GM12878 (cell line): ENCODE data around the gene DENND6A. TPM values are rescaled to one million over a fixed set of nuclear protein-coding genes. Genes with fewer than 3 reads are reported as not detected.

Experiments
- CREB1 ChIP-seq: IDR thresholded peaks from 2 replicates; pipeline ENCODE4 v1.6.1; 2012; ENCODE audit warnings: low read depth, mild to moderate bottlenecking, inconsistent platforms
- ELK1 ChIP-seq: IDR thresholded peaks from 2 replicates; pipeline ENCODE4 v1.6.1; 2012; ENCODE audit warnings: low read depth, low read length, improper control_type of control experiment
- KAT2A ChIP-seq: conservative IDR thresholded peaks from 2 replicates; pipeline ENCODE4 v1.6.1; 2011; ENCODE audit warnings: low read depth, low read length; ENCODE audit not compliant: control insufficient read depth
- KDM1A ChIP-seq: fragments of 200-600 bp; sonication (generic); IDR thresholded peaks from 2 replicates; pipeline ENCODE4 v1.6.1; 2016; ENCODE audit warnings: borderline replicate concordance
- MEF2A ChIP-seq: IDR thresholded peaks from 2 replicates; pipeline ENCODE4 v1.6.1; 2011; ENCODE audit warnings: low read depth, mild to moderate bottlenecking, low read length, moderate library complexity; ENCODE audit not compliant: insufficient read depth
- MYB ChIP-seq: fragments of 150-350 bp; IDR thresholded peaks from 2 replicates; pipeline ENCODE4 v1.6.1; 2014; ENCODE audit warnings: mild to moderate bottlenecking, low read depth, low read length, borderline replicate concordance
- RELB ChIP-seq: fragments of 450-650 bp; IDR thresholded peaks from 2 replicates; pipeline ENCODE4 v1.6.1; 2017; ENCODE audit warnings: low read depth, mild to moderate bottlenecking, moderate library complexity
- SUZ12 ChIP-seq: fragments of 200-600 bp; sonication (generic); IDR thresholded peaks from one replicate; pipeline ENCODE4 v1.6.1; 2018; ENCODE audit warnings: antibody characterized with exemption, mild to moderate bottlenecking; ENCODE audit not compliant: unreplicated experiment
- TCF7 ChIP-seq: IDR thresholded peaks from 2 replicates; pipeline ENCODE4 v1.6.1; 2014; ENCODE audit warnings: antibody characterized with exemption, borderline replicate concordance
- YY1 ChIP-seq: IDR thresholded peaks from 2 replicates; pipeline ENCODE4 v1.6.1; 2011; ENCODE audit warnings: low read depth, mild to moderate bottlenecking, low read length
- ZSCAN29 ChIP-seq: fragments of 450-650 bp; IDR thresholded peaks from 2 replicates; pipeline ENCODE4 v1.6.1; 2017; ENCODE audit warnings: mild to moderate bottlenecking, moderate library complexity
- polyA plus RNA-seq, 11 experiments: library from polyadenylated mRNA; depleted of rRNA in 4 of 11; unstranded in 6 of 11; stranded (reverse) in 5 of 11; fragments of >200 nt; fragmentation: Nextera tagmentation in 4 of 11; fragmentation: Illumina TruSeq in 1 of 11; extraction: Ambion mirVana in 4 of 11; extraction: Trizol in 1 of 11; gene quantifications; 1 replicate in 1 of 11; 2 replicates in 10 of 11; pipeline versions ENCODE4 v1.2.1 to v1.2.3, GENCODE V29; 2011 to 2016; ENCODE audit warnings: inconsistent platforms in 2 of 11, missing spikeins in 2 of 11, low read depth in 1 of 11
- total RNA-seq, 4 experiments: library from RNA; depleted of rRNA in 3 of 4; stranded (reverse); fragments of >200 nt in 3 of 4; fragmentation: Illumina TruSeq in 1 of 4; extraction: Trizol in 1 of 4; gene quantifications; 2 replicates each; pipeline versions ENCODE4 v1.2.1 to v1.2.3, GENCODE V29; 2013 to 2021
- TF ChIP-seq, protein P1 (sequence below): fragments of 450-650 bp; formaldehyde crosslinking; IDR thresholded peaks from 2 replicates; pipeline ENCODE4 v1.4.0; 2022; ENCODE audit warnings: mild to moderate bottlenecking, moderate library complexity
- TF ChIP-seq, protein P2 (sequence below): fragments of 450-650 bp; formaldehyde crosslinking; IDR thresholded peaks from 2 replicates; pipeline ENCODE4 v1.4.0; 2020; ENCODE audit warnings: mild to moderate bottlenecking, moderate library complexity
- TF ChIP-seq, protein P3 (sequence below): IDR thresholded peaks from 2 replicates; pipeline ENCODE4 v1.6.1; 2011; ENCODE audit warnings: borderline replicate concordance, low read depth, mild to moderate bottlenecking, moderate library complexity, low read length; ENCODE audit not compliant: insufficient read depth, poor library complexity, severe bottlenecking
- TF ChIP-seq, protein P4 (sequence below): IDR thresholded peaks from 2 replicates; pipeline ENCODE4 v1.6.1; 2012; ENCODE audit warnings: low read depth, low read length, improper control_type of control experiment

DENND6A gene
- total and polyA plus RNA-seq, 10 of the 15 experiments (the other 5 are each of a cell fraction or from before 2014, with no cell fraction given) = 1.8 to 15.3 (median 10.3) TPM

- TF ChIP-seq, protein P1, sequence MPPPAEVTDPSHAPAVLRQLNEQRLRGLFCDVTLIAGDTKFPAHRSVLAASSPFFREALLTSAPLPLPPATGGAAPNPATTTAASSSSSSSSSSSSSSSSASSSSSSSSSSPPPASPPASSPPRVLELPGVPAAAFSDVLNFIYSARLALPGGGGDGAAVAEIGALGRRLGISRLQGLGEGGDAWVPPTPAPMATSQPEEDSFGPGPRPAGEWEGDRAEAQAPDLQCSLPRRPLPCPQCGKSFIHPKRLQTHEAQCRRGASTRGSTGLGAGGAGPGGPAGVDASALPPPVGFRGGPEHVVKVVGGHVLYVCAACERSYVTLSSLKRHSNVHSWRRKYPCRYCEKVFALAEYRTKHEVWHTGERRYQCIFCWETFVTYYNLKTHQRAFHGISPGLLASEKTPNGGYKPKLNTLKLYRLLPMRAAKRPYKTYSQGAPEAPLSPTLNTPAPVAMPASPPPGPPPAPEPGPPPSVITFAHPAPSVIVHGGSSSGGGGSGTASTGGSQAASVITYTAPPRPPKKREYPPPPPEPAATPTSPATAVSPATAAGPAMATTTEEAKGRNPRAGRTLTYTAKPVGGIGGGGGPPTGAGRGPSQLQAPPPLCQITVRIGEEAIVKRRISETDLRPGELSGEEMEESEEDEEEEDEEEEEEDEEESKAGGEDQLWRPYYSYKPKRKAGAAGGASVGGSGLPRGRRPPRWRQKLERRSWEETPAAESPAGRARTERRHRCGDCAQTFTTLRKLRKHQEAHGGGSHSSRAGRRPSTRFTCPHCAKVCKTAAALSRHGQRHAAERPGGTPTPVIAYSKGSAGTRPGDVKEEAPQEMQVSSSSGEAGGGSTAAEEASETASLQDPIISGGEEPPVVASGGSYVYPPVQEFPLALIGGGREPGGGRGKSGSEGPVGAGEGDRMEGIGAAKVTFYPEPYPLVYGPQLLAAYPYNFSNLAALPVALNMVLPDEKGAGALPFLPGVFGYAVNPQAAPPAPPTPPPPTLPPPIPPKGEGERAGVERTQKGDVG (CRISPR knock-in tag) = peak; percentile 97
- TF ChIP-seq, protein P2, sequence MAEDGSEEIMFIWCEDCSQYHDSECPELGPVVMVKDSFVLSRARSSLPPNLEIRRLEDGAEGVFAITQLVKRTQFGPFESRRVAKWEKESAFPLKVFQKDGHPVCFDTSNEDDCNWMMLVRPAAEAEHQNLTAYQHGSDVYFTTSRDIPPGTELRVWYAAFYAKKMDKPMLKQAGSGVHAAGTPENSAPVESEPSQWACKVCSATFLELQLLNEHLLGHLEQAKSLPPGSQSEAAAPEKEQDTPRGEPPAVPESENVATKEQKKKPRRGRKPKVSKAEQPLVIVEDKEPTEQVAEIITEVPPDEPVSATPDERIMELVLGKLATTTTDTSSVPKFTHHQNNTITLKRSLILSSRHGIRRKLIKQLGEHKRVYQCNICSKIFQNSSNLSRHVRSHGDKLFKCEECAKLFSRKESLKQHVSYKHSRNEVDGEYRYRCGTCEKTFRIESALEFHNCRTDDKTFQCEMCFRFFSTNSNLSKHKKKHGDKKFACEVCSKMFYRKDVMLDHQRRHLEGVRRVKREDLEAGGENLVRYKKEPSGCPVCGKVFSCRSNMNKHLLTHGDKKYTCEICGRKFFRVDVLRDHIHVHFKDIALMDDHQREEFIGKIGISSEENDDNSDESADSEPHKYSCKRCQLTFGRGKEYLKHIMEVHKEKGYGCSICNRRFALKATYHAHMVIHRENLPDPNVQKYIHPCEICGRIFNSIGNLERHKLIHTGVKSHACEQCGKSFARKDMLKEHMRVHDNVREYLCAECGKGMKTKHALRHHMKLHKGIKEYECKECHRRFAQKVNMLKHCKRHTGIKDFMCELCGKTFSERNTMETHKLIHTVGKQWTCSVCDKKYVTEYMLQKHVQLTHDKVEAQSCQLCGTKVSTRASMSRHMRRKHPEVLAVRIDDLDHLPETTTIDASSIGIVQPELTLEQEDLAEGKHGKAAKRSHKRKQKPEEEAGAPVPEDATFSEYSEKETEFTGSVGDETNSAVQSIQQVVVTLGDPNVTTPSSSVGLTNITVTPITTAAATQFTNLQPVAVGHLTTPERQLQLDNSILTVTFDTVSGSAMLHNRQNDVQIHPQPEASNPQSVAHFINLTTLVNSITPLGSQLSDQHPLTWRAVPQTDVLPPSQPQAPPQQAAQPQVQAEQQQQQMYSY (CRISPR knock-in tag) = peak; percentile 92
- TF ChIP-seq KAT2A (no peak), RELB (0 out of 2 replicates have a peak, but pooled peaks have one; percentile 27), ELK1 (peak; percentile 12; the same call in 1 of the 2 replicates), MYB (no peak), SUZ12 (no peak), YY1 (0 out of 2 replicates have a peak, but pooled peaks have one; percentile 58), ZSCAN29 (peak; percentile 43; the same call in 1 of the 2 replicates), CREB1 (peak; percentile 13; the same call in 1 of the 2 replicates), KDM1A (no peak), TCF7 (no peak), MEF2A (0 out of 2 replicates have a peak, but pooled peaks have one; percentile 9)
- TF ChIP-seq, protein P3, sequence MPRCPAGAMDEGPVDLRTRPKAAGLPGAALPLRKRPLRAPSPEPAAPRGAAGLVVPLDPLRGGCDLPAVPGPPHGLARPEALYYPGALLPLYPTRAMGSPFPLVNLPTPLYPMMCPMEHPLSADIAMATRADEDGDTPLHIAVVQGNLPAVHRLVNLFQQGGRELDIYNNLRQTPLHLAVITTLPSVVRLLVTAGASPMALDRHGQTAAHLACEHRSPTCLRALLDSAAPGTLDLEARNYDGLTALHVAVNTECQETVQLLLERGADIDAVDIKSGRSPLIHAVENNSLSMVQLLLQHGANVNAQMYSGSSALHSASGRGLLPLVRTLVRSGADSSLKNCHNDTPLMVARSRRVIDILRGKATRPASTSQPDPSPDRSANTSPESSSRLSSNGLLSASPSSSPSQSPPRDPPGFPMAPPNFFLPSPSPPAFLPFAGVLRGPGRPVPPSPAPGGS = no peak
- TF ChIP-seq, protein P4, sequence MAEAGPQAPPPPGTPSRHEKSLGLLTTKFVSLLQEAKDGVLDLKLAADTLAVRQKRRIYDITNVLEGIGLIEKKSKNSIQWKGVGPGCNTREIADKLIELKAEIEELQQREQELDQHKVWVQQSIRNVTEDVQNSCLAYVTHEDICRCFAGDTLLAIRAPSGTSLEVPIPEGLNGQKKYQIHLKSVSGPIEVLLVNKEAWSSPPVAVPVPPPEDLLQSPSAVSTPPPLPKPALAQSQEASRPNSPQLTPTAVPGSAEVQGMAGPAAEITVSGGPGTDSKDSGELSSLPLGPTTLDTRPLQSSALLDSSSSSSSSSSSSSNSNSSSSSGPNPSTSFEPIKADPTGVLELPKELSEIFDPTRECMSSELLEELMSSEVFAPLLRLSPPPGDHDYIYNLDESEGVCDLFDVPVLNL = no peak
Measured at GRCh38 chr3:57692396-57693147, at the start of gene DENND6A (continued).
